ENCODE measurements around the gene HMX1. TPM values are rescaled to one million over a fixed set of nuclear protein-coding genes. Genes with fewer than 3 reads are reported as not detected.

HMX1 gene
- total RNA-seq, 4 donors from 2014 or later, result not detected

GRCh38 chr4:8831221-8832112 lies 40.2 kb downstream of the HMX1 start:
- Histone ChIP-seq H3K27me3 (peaks cover 58% of the 10 kb centered on the region), H3K4me1 (no peaks in the 10 kb centered on the region), H3K27ac (no peak overlapping the region), H3K4me3 (no peak overlapping the region), H3K36me3 (no peaks in the 10 kb centered on the region), H3K9me3 (peaks cover 0 to 6% (median 0%) of the 10 kb centered on the region in 3 donors)
- 58% methylated on average over 3 of the region's 13 CpGs; no CpG with 5 or more reads in 1 of the 2 donors for WGBS, 2 donors (ENCODE audit: low coverage in 1 of 2)
- ATAC-seq, result no peak
- no peak for TF ChIP-seq EP300 (IDR thresholded peaks at IDR 0.05)
- TF ChIP-seq POLR2A (IDR thresholded peaks at IDR 0.05), result no peak
- no peak for TF ChIP-seq CTCF (IDR thresholded peaks at IDR 0.05)
- no peak for TF ChIP-seq POLR2AphosphoS5 (IDR thresholded peaks at IDR 0.05)

- no peak overlapping the region for H3K4me3 ChIP-seq
- TF ChIP-seq POLR2A (IDR thresholded peaks at IDR 0.05), result no peak
- TF ChIP-seq CTCF (IDR thresholded peaks at IDR 0.05), result no peak
- TF ChIP-seq EP300 (IDR thresholded peaks at IDR 0.05), result no peak
- H3K9me3 ChIP-seq, result peaks cover 0 to 6% (median 0%) of the 10 kb centered on the region in 3 donors
- no peak for ATAC-seq
- H3K36me3 ChIP-seq, result no peaks in the 10 kb centered on the region
- H3K27me3 ChIP-seq, result peaks cover 50% of the 10 kb centered on the region
- no peaks in the 10 kb centered on the region for H3K4me1 ChIP-seq
- H3K27ac ChIP-seq, result no peak overlapping the region
- WGBS, 2 donors (ENCODE audit: low coverage in 1 of 2), result 72 to 80% methylated on average over 5 to 8 of the region's 11 CpGs
Observed at GRCh38 chr4:8830611-8831200, 40.9 kb downstream of the HMX1 start.

- WGBS, 2 donors (ENCODE audit: low coverage in 1 of 2), result 17 to 27% methylated on average over 2 of the region's 7 CpGs
- no peak overlapping the region for H3K4me3 ChIP-seq
- H3K4me1 ChIP-seq, result no peaks in the 10 kb centered on the region
- peaks cover 44% of the 10 kb centered on the region for H3K27me3 ChIP-seq
- H3K36me3 ChIP-seq, result no peaks in the 10 kb centered on the region
- ATAC-seq, result no peak
- H3K27ac ChIP-seq, result no peak overlapping the region
- H3K9me3 ChIP-seq, result peaks cover 0 to 6% (median 0%) of the 10 kb centered on the region in 3 donors
- TF ChIP-seq EP300 (IDR thresholded peaks at IDR 0.05) (no peak), POLR2A (IDR thresholded peaks at IDR 0.05) (no peak), CTCF (IDR thresholded peaks at IDR 0.05) (no peak), POLR2AphosphoS5 (IDR thresholded peaks at IDR 0.05) (no peak)
Observed at GRCh38 chr4:8830056-8830455, 41.6 kb downstream of the HMX1 start.

GRCh38 chr4:8829584-8829983 lies 42.1 kb downstream of the HMX1 start:
- Histone ChIP-seq H3K4me3 (no peak overlapping the region), H3K27ac (no peak overlapping the region), H3K27me3 (peaks cover 39% of the 10 kb centered on the region), H3K9me3 (peaks cover 0 to 8% (median 0%) of the 10 kb centered on the region in 3 donors), H3K4me1 (no peaks in the 10 kb centered on the region), H3K36me3 (no peaks in the 10 kb centered on the region)
- WGBS, 2 donors (ENCODE audit: low coverage in 1 of 2), result 62 to 76% methylated on average over 2 of the region's 2 CpGs
- TF ChIP-seq POLR2A (IDR thresholded peaks at IDR 0.05) (no peak), CTCF (IDR thresholded peaks at IDR 0.05) (no peak), POLR2AphosphoS5 (IDR thresholded peaks at IDR 0.05) (no peak), EP300 (IDR thresholded peaks at IDR 0.05) (no peak)
- no peak for ATAC-seq

All from gastroesophageal sphincter (tissue), 4 donors.